Articular chondrocyte of knee joint (primary cell): ENCODE results near the gene ARL5B. TPM values are rescaled to one million over a fixed set of nuclear protein-coding genes. Genes with fewer than 3 reads are reported as not detected.

ENCODE experiments used
- total RNA-seq: library from RNA; depleted of rRNA; stranded (reverse); fragments of >200 nt; gene quantifications from 2 replicates; pipeline ENCODE4 v1.2.3, GENCODE V29; 2012

Gene ARL5B
- 20.1 and 25.4 TPM in 2 replicates for total RNA-seq

GRCh38 chr10:18659125-18659818, at the start of gene ARL5B:
Gene ARL5B, plus strand, starts transcription at chr10:18659431. Its CDS starts 207 bp downstream, at chr10:18659638.

GRCh38 chr10:18651324-18652007, 7.8 kb upstream of the ARL5B start, which contains the start of gene NSUN6:
Gene NSUN6, minus strand, starts transcription at chr10:18651587. Its CDS starts 384 bp downstream, at chr10:18651203.

Other genes starting within 250 kb of the ARL5B start
- 8.1 and 9.1 TPM in 2 replicates for gene NSUN6, start 7.8 kb upstream of the ARL5B start, total RNA-seq